GM12892 (cell line): ENCODE data around the gene SLC9A1.

Source experiments
- DNase-seq: peaks from one replicate; pipeline ENCODE4 v3.0.0; 2011; ENCODE audit not compliant: insufficient read length
- FAIRE-seq: peaks from 2 replicates; lab custom pipeline; 2011; peaks lifted over from hg19 to GRCh38; lab: Jason Lieb, UNC
- POLR2A ChIP-seq: IDR thresholded peaks from 2 replicates; pipeline ENCODE4 v1.6.1; 2011; ENCODE audit warnings: low read depth, low read length, control low read depth
- POLR2AphosphoS5 ChIP-seq: IDR thresholded peaks from 2 replicates; pipeline ENCODE4 v1.6.1; 2011; ENCODE audit warnings: low read depth, low read length, control low read depth
- TAF1 ChIP-seq: IDR thresholded peaks from 2 replicates; pipeline ENCODE4 v1.6.1; 2011; ENCODE audit warnings: low read depth, mild to moderate bottlenecking, control low read depth, low read length, borderline replicate concordance

SLC9A1 gene

DNA sequence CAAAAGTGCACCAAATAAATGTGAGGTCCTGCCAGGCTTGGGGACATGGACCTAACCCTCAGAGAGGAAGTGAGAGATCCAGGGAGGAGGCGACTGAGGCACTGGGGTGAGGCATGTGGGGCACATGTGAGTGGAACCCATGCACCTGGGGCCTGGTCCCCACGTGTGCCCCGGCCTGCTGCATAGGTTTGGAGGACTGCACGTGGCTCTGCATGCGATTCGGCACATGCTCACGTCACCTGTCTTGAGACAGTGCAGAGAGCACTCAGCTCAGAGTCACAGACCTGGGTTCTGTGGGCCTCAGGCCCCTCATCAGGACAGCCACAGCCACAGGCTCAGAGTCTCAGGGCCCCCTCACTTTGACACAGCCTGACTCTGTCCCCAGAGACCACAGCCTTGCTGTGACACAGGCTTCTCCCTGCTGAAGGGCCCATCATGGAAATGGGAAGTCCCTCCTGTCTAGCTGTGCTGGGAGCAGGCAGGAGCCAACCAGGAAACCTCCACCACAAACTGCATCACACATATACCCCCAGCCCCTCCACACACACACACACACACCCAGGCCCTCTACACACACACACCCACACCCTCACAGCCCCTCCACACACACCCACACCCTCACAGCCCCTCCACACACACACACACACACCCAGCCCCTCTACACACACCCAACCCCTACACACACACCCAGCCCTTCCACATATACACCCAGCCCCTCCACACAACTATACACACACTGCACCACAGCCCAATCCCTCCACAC lies 48.2 kb downstream of the SLC9A1 start:
- DNase-seq (no peak), FAIRE-seq (peak; percentile 74)
- no peak for TF ChIP-seq POLR2AphosphoS5
- no peak for TF ChIP-seq TAF1
- TF ChIP-seq POLR2A = no peak

DNA sequence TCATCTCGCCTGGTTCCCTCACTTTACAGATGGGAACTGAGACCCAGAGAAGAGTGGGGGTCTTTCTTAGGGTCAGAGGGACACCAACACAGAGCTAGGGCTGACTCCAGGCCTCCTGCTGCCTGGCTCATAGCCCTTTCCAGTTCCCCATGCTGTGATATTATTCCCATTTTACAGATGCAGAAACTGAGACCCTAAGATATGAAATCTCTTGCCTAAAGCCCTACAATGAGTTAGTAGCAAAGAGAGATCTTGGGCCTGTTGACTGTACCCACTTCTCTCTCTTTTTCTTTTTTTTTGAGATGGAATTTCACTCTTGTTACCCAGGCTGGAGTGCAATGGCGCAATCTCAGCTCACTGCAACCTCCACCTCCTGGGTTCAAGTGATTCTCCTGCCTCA lies 49.9 kb downstream of the SLC9A1 start:
- DNase-seq (no peak), FAIRE-seq (no peak)
- no peak for TF ChIP-seq POLR2AphosphoS5
- TF ChIP-seq POLR2A = no peak
- TF ChIP-seq TAF1 = no peak

DNA sequence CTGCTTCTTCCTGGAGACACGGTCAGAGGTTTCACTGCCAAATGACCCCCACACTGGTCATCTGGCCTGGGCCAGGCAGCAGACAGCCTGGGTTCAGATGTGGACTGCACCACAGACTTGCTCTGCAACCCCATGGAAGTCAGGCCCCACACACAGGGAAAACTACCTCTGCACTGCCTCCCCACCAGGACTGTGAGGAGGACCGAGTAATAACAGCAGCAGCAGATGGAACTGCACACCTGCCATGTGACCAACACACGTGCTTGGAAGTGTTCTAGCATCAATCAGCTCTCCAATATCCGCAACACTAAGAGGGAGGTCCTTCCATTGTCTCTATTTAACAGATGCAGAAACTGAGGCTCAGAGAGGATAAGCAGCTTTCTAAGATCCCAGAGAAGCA lies 51.4 kb downstream of the SLC9A1 start:
- DNase-seq (no peak), FAIRE-seq (no peak)
- TF ChIP-seq POLR2A = no peak
- no peak for TF ChIP-seq POLR2AphosphoS5
- TF ChIP-seq TAF1 = no peak

DNA sequence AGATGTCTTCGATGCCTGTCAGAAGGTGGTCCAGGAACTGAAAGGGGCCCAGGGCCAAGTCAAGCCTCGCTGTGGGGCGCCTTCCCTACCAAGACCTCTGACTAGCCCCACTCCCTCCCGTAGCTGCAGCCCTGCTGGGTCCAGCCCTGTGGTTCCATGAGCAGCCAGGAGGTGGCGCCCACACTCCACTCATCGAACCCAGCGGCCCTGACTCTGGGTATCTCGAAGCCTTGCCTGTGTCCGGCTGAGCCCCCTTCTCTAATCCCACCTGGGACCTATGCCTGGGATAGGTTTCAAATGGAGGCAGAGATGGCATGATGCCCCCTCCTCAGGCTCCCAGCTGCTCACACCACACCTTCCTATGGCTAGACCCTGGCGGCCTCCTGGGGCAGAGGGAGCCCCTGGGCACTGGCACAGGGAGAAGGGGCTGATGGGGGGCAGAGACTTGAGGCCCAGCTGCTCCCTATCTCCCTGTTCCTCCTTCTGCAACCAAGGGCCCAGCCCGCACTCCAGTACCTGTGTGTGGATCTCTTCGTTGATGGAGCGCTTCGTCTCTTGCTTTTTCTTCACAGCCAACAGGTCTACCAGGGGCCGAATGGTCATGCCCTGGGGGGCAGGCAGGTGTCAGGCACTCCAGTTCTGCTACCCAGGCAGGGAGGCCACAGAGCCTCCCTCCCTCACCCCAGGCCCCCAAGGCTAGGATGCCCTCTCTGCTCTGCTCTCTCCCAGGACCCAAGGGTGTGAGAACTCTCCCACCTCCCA lies 52.0 kb downstream of the SLC9A1 start:
- DNase-seq = peak; percentile 86
- no peak for TF ChIP-seq TAF1
- no peak for TF ChIP-seq POLR2AphosphoS5
- no peak for TF ChIP-seq POLR2A
- peak; percentile 69 for FAIRE-seq

DNA sequence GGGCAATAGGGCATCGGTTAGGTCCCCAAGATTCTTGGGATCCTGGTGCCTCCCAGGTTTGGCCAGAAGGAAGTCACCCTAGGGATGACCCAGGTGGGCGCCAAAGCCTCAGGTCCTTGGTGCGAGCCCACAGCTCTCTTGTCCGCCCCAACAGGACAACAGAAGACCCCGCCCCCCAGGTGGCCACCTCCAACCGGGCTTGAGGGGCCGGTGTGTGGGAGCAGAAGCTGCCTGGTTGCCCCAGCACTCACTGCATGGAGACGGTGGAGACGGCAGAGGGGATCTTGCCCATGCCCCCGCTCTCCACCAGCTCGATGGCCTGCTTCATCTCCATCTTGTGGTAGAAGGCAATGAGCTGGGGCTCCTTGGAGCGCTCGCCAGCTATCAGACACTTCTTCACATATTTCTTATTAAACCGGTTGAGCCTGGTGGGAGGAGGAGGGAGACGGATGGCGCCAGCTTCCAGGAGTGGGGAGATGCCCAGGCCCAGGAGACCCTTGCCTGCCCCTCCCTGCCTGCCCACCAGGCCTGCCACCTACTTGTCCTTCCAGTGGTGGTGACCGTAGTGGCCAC lies 52.7 kb downstream of the SLC9A1 start:
- TF ChIP-seq POLR2AphosphoS5 = no peak
- TF ChIP-seq POLR2A = no peak
- TF ChIP-seq TAF1 = no peak
- no peak for FAIRE-seq
- no peak for DNase-seq

DNA sequence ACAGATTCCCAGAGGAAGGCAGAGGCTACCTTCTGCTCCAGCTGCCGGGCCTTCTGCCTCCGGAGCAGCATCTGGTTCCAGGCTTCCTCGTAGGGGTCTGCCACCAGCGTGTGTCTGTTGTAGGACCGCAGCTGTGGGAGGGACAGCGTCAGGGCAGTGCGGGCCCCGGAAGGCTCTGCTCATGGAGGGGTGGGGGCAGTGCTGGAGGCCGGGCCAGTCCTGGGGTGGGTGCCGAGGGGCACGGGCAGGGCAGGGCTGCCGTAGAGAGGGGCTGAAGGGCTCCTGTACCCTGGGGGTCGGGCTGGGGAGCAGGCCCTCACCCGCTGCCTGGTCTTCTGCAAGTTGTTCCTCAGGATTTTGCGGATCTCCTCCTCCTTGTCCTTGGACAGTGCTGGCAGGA lies 53.2 kb downstream of the SLC9A1 start:
- TF ChIP-seq POLR2AphosphoS5 (no peak), TAF1 (no peak), POLR2A (no peak)
- no peak for DNase-seq
- no peak for FAIRE-seq

DNA sequence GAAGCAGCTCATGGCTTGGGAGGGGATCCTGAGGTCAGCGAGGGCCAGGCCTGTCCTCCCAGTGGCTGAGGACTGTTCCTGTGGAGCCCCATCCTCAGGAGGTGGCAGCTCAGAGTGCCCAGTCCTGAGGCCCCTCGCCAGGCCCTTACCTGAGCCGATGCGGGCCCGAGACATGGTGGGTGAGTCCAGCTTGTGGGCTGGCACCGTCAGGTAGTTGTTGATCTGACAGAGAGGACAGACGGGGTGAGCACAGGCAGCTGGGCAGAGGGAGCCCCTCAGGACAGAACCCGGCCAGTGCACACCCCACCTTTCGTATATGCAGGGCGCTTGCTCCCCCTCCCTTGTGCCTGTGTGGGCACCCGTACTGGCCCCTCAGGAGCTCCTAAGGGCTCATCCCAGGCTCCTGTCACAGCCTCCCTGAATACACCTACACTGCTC lies 53.9 kb downstream of the SLC9A1 start:
- no peak for FAIRE-seq
- DNase-seq = no peak
- TF ChIP-seq POLR2AphosphoS5 = no peak

DNA sequence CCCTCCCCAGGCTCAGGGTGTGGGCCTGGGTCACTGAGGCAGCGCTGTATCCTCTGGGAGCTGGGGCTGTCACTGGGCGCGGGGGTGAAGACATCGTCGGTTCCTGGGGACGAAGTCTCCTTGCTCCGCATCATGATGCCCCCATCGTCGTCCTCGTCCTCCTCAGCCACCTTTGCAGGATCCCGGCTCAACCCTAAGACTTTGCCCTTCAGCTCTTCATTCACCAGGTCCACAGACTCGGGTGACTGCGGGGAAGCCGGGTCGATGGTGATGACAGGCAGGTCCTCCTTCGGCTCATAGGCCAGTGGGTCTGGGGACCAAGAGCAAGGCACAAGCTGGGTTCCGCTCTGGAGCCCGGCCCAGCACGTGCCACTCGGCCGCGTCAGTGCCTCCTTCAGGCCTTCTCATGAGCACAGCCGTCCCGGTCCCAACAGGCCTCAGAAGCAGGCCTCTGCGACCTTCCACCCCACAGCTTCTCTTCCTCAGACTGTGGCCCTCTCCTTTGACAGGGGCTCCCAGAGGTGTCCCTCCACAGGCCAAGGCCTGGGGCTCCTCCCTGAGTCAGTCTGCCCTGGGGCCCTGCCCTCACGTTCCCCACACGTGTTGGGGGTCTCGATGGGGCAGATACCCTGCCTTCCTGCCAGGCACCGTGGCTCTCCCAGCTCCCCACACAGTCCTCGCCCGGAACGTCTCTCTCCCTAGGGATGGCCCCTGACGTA lies 54.4 kb downstream of the SLC9A1 start:
- DNase-seq = no peak
- TF ChIP-seq TAF1 = no peak
- TF ChIP-seq POLR2A = no peak
- TF ChIP-seq POLR2AphosphoS5 = no peak
- no peak for FAIRE-seq

DNA sequence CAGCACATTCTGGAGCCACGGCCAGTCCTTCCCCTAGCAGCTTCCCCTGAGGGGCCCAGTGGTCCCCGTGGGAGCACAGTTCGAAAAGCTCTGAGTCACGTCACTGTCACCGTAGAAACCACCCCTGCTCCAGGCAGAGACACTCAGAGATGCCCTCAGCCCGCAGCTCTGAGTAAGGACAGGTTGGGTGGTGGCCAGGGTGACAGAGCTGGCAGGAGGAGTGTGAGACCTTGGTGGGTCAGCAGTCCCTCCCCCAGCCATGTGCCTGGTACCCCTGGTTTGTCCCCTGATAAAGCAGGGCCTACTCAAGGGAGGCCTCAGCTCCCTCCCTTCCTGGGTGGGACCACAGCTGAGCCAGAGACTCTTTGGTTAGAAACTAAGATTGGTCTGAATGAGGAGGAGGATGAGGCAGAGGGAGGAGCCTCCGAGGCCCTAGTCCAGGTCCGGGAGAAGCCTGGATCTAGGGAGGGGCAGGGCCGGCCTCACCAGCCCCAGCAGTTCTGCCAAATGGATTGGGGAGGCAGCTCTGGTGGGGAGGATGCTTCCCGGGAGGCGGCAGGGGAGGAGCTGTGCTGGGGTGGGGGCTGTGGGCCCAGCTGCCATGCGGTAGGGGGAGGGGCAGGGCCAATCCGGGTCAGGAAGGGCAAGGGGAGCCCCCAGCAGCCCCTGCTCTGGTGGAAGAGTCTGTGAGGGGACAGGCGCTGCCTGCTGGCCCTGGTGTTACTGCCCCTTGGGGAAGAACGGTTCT lies 55.2 kb downstream of the SLC9A1 start:
- peak; percentile 86 for FAIRE-seq
- TF ChIP-seq TAF1 = no peak
- peak; percentile 32; the same call in 1 of the 2 replicates for TF ChIP-seq POLR2A
- TF ChIP-seq POLR2AphosphoS5 = no peak
- DNase-seq = no peak

DNA sequence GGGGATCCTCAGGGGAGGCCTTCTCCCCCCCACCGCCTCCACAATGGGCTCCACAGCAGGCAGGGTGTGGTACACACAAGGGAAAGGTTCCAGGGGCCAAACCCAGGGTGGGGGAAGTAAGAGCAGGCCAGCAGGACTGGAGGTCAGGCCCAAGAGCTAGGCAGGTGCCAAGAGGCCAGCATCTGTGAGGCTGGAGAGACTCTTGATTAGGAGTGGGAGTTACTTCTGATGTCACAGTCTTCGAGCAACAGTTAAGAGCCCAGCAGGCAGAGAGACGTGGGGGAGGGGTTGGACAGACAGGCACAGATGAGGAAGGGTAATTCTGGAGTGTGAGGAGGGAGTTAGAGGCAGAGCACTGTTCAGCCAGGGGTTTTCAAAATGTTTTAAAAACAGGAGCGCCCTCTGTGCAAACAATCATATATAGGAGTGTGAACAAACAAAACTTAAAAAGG lies 55.8 kb downstream of the SLC9A1 start:
- TF ChIP-seq TAF1 (no peak), POLR2AphosphoS5 (no peak), POLR2A (no peak)
- FAIRE-seq = peak; percentile 21
- DNase-seq = no peak
